HUES48 (cell line): Measurements from ENCODE around the gene HTT.
A peak's percentile ranks its signal among the peaks of the same experiment; 100 is the strongest.

Experiments
- H3K27ac ChIP-seq: one replicate; pipeline ENCODE4 v1.7.0; 2013; ENCODE audit warnings: low read depth, low read length, inconsistent platforms
- H3K27me3 ChIP-seq: 2 replicates; pipeline ENCODE4 v1.6.1; 2013; ENCODE audit warnings: mild to moderate bottlenecking, low read length; ENCODE audit not compliant: control insufficient read depth, insufficient read depth
- H3K36me3 ChIP-seq: 2 replicates; pipeline ENCODE4 v1.6.1; 2013; ENCODE audit warnings: low read length; ENCODE audit not compliant: control insufficient read depth, insufficient read depth
- H3K4me1 ChIP-seq: 2 replicates; pipeline ENCODE4 v1.6.1; 2013; ENCODE audit warnings: mild to moderate bottlenecking, low read length; ENCODE audit not compliant: control insufficient read depth, insufficient read depth
- H3K4me3 ChIP-seq: 2 replicates; pipeline ENCODE4 v1.5.1; 2013; ENCODE audit warnings: mild to moderate bottlenecking, low read depth, low read length
- H3K9ac ChIP-seq: 2 replicates; pipeline ENCODE4 v1.6.1; 2013; ENCODE audit warnings: mild to moderate bottlenecking, low read depth, low read length, moderate library complexity
- H3K9me3 ChIP-seq: 2 replicates; pipeline ENCODE4 v1.6.1; 2013; ENCODE audit warnings: low read length; ENCODE audit not compliant: control insufficient read depth, insufficient read depth

Gene HTT

DNA sequence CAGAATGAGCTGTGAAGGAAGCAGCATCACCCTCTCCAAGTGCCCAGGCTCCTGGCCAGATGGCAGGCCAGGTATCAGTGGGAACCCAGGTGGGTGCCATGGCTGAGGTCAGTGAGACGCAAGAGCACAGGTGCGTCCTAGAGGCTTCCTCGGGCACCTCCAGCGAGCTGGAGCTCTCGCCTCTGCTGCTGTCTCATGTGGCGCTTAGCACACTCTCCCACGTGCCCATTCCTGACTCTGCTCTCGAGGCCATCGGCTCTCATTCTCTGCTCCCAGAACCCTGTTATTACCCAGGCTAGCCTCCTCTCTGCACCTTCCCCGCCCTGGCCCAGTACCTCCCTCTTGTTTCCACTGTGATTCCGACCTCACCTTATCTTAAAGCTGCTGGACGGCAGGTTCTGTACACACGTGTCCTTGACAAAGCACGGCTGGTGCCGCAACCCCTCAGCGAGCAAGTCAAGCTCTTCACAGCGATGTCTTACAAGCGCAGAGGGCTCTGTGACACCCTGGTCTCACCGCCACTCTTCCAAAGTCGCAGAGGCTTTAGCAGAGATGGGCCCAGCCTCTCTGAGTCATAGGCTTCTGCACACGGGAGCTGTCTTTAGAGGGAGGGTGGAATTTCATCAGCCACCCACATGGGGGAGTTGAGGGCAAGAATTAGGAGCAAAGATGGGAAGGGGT lies 159.1 kb downstream of the HTT start:
- H3K27ac ChIP-seq: no peak overlapping the region
- peaks cover 11% of the 10 kb centered on the region for H3K4me1 ChIP-seq
- peaks cover 14% of the 10 kb centered on the region; the same call in 1 of the 2 replicates for H3K27me3 ChIP-seq
- no peak overlapping the region for H3K9ac ChIP-seq
- no peak overlapping the region for H3K4me3 ChIP-seq
- peaks cover 84% of the 10 kb centered on the region for H3K36me3 ChIP-seq
- no peaks in the 10 kb centered on the region for H3K9me3 ChIP-seq

DNA sequence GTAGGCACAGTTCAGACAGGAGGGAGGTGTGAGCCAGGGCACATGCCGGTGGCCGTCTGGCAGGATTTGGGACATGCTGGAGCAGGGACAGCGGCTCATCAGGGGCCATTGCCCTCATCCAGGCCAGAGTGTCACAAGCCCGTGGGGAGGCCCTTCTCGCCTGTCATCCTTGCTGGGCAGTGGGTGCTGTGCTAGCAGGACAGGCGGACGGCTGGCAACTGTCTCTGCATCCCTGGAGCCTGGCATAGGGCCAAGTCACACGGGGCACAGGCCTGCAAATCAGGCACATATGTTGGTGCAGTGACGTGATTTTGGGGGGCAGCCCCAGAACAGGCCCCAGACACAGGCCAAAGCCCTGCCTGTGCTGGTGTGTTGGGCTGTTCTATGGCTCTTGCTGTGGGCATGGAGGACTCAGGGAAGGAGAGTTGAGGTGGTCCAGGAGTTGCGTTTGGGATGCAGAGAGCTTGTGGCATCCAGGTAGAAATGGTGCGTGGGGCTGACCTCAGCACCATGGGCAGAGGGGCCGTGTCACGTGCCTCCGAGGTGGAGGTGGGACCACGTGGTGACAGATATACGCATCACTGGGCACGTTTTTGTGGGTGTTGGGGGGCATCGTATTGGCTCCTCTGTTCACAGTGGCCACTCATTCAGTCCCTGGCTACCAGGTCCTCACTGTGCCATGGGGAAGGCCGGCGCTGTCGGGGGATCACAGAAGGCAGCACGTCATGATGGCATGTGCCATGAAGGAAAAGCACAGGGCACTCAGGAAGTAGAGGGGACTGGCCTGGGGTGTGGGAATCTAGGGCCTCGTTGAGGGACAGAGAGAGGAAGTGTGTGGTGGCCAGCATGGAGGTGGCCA lies 159.9 kb downstream of the HTT start:
- H3K27me3 ChIP-seq: peaks cover 22% of the 10 kb centered on the region
- peaks cover 11% of the 10 kb centered on the region for H3K4me1 ChIP-seq
- H3K27ac ChIP-seq: no peak overlapping the region
- peaks cover 81% of the 10 kb centered on the region for H3K36me3 ChIP-seq
- H3K9ac ChIP-seq: no peak overlapping the region
- no peaks in the 10 kb centered on the region for H3K9me3 ChIP-seq
- H3K4me3 ChIP-seq: no peak overlapping the region

DNA sequence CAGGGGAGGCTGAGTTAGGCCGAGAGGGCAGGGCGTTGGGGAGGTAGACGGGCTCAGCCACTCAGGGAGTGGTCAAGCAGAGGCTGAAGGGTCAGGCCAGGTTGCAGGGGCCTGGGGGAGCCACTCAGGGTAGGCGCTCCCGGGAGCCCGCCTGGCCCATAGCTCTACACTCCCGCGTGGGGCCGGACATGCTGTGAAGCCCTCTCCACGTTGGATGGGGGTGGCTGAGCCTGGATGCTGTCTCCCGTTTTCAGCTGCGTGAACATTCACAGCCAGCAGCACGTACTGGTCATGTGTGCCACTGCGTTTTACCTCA lies 160.5 kb downstream of the HTT start:
- H3K4me1 ChIP-seq: peaks cover 11% of the 10 kb centered on the region
- H3K36me3 ChIP-seq: peaks cover 81% of the 10 kb centered on the region
- H3K27ac ChIP-seq: no peak overlapping the region
- H3K27me3 ChIP-seq: peaks cover 28% of the 10 kb centered on the region
- H3K4me3 ChIP-seq: no peak overlapping the region
- H3K9ac ChIP-seq: no peak overlapping the region
- no peaks in the 10 kb centered on the region for H3K9me3 ChIP-seq

DNA sequence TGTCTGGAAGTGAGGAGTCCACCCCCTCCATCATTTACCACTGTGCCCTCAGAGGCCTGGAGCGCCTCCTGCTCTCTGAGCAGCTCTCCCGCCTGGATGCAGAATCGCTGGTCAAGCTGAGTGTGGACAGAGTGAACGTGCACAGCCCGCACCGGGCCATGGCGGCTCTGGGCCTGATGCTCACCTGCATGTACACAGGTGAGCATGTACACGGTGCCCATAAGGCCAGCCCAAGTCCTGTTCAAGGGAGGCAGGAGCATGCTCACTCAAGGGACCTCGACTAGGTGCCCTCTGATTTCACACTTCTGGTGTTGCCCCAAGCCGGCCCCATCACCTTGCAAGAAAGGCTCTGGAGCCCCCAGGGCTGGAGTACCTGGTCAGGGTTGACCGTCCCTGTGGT lies 161.1 kb downstream of the HTT start:
- Histone ChIP-seq H3K9ac (no peak overlapping the region), H3K36me3 (peaks cover 81% of the 10 kb centered on the region), H3K9me3 (no peaks in the 10 kb centered on the region), H3K4me1 (peaks cover 11% of the 10 kb centered on the region), H3K27me3 (peaks cover 29% of the 10 kb centered on the region), H3K27ac (no peak overlapping the region), H3K4me3 (no peak overlapping the region)

DNA sequence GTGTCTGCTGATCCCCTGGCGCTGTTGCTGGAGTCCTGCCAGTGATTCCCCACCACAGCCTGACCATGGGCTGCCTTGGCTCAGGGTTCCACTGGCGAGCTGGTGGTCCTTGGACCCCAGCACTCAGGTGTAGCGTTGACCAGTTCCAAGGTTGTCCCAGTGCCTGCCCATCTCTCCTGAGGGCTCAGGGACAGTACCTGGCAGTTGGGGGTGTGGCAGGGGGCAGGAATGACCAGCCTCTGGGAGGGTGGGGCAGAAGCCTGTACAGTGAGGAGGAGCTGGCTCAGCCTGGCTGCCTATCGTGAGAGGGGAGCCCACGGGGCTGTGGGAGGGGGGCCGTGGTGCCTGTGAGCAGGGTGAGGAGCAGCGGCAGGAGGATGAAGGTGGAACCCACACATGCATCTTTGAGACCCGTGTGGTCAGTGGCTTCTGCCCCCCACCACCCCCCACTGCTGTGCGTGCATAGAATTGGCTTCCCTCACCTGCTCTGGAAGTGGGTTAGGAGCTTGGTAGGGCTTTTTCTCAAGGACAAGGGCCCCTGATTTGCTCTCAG lies 161.9 kb downstream of the HTT start:
- Histone ChIP-seq H3K36me3 (peaks cover 80% of the 10 kb centered on the region), H3K27me3 (peaks cover 29% of the 10 kb centered on the region), H3K4me1 (peaks cover 11% of the 10 kb centered on the region), H3K27ac (no peak overlapping the region), H3K4me3 (no peak overlapping the region), H3K9ac (no peak overlapping the region), H3K9me3 (no peaks in the 10 kb centered on the region)

DNA sequence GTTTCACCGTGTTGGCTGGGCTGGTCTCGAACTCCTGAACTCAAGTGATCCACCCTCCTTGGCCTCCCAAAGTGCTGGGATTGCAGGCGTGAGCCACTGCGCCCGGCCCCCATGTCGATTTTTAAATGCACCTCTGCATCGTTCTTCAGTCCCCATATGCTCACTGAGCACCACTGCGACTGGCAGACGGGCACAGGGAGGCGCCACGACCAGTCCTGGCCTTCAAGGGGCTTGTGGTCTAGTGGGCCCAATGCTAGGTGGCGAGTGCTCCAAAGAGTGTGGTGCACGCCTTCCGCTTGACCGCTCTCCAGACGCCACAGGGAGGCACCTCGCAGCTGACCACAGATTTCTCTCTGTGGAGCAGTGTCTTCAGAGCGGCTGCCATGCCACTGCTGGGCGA lies 162.8 kb downstream of the HTT start:
- Histone ChIP-seq H3K27me3 (peaks cover 29% of the 10 kb centered on the region), H3K4me3 (no peak overlapping the region), H3K9me3 (no peaks in the 10 kb centered on the region), H3K27ac (peak overlapping the region; percentile 66), H3K4me1 (peaks cover 16% of the 10 kb centered on the region), H3K36me3 (peaks cover 75% of the 10 kb centered on the region), H3K9ac (no peak overlapping the region)

DNA sequence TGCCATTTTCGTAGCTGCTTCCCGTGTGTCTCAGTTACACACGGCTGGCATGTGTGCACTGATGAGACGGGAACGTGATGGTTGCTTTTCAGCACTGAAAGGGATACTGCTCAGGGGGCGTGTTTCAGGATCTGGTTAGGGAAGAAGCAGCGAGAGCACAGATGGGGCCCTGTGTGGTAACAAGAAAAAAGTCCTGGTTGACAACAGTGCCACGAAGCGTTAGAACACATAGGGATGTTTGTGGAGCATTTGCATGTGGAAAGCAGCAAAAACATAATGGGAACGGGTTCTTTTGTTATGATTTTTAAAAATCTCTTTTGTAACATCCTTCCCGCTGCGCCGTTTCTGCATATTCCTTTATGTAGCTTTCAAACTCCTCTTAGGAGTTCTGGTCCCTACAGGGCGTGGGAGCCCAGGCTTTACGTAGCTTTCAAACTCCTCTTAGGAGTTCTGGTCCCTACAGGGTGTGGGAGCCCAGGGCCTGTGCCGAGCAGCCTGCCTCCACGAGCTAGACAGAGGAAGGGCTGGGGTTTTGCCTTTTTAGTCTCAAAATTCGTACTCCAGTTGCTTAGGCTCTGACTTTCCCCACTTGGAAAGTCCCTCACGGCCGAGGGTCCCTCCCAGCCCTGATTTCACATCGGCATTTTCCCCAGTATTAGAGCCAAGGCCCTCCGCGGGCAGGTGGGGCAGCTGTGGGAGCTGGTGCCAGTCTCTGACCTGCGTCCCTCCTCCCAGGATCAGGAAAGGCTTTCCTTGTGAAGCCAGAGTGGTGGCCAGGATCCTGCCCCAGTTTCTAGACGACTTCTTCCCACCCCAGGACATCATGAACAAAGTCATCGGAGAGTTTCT lies 163.5 kb downstream of the HTT start:
- Histone ChIP-seq H3K4me1 (peaks cover 16% of the 10 kb centered on the region), H3K27ac (peak overlapping the region; percentile 66), H3K27me3 (peaks cover 29% of the 10 kb centered on the region), H3K4me3 (no peak overlapping the region), H3K9ac (no peak overlapping the region), H3K36me3 (peaks cover 70% of the 10 kb centered on the region), H3K9me3 (no peaks in the 10 kb centered on the region)

DNA sequence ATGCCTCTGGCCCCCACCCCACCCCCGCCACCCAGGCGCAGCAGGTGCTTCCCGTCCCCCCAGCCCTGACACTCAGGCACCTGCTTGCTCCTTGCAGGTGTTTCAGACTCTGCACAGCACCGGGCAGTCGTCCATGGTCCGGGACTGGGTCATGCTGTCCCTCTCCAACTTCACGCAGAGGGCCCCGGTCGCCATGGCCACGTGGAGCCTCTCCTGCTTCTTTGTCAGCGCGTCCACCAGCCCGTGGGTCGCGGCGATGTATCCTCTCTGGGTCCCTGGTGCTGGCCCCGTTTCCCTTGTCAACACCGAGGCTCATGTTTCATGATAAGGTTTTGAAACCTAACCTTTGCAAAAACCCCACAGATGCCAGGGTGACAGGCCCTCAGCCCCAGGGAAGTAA lies 164.2 kb downstream of the HTT start:
- Histone ChIP-seq H3K36me3 (peaks cover 66% of the 10 kb centered on the region), H3K9me3 (no peaks in the 10 kb centered on the region), H3K27me3 (peaks cover 29% of the 10 kb centered on the region), H3K4me3 (no peak overlapping the region), H3K9ac (no peak overlapping the region), H3K27ac (no peak overlapping the region), H3K4me1 (peaks cover 16% of the 10 kb centered on the region)

DNA sequence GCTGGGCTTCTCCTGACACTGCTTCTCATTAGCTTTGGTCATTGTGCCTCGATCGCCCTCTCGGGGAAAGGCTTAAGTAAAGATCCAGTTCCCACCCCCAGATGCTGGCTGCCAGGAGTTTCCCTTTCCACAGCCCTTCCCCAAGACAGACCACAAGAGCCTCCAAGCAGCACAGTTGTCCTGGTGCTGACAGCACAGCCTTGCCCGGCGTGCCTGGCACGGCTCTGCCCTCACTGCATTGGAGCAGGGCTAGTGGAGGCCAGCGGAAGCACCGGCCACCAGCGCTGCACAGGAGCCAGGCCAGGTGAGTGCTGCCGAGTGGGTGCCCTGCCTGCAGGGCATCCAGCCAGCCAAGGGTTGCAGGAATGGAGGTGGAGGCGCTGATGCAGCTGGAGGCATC lies 164.8 kb downstream of the HTT start:
- Histone ChIP-seq H3K27ac (no peak overlapping the region), H3K4me3 (no peak overlapping the region), H3K9ac (no peak overlapping the region), H3K4me1 (peaks cover 16% of the 10 kb centered on the region), H3K9me3 (no peaks in the 10 kb centered on the region), H3K36me3 (peaks cover 60% of the 10 kb centered on the region), H3K27me3 (peaks cover 29% of the 10 kb centered on the region)

DNA sequence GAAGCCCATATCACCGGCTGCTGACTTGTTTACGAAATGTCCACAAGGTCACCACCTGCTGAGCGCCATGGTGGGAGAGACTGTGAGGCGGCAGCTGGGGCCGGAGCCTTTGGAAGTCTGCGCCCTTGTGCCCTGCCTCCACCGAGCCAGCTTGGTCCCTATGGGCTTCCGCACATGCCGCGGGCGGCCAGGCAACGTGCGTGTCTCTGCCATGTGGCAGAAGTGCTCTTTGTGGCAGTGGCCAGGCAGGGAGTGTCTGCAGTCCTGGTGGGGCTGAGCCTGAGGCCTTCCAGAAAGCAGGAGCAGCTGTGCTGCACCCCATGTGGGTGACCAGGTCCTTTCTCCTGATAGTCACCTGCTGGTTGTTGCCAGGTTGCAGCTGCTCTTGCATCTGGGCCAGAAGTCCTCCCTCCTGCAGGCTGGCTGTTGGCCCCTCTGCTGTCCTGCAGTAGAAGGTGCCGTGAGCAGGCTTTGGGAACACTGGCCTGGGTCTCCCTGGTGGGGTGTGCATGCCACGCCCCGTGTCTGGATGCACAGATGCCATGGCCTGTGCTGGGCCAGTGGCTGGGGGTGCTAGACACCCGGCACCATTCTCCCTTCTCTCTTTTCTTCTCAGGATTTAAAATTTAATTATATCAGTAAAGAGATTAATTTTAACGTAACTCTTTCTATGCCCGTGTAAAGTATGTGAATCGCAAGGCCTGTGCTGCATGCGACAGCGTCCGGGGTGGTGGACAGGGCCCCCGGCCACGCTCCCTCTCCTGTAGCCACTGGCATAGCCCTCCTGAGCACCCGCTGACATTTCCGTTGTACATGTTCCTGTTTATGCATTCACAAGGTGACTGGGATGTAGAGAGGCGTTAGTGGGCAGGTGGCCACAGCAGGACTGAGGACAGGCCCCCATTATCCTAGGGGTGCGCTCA lies 165.8 kb downstream of the HTT start:
- Histone ChIP-seq H3K27me3 (peaks cover 29% of the 10 kb centered on the region), H3K9ac (no peak overlapping the region), H3K9me3 (no peaks in the 10 kb centered on the region), H3K27ac (no peak overlapping the region), H3K4me1 (peaks cover 16% of the 10 kb centered on the region), H3K36me3 (peaks cover 50% of the 10 kb centered on the region), H3K4me3 (no peak overlapping the region)
